Stimulated activated CD4-positive, alpha-beta T cell treated with anti-CD3 and anti-CD28 coated beads, Interleukin-2, amount 100 ng/mL, for 24 hours (primary cell): ENCODE measurements around the gene WDFY2.
"Not testable (repeated sequence)": the region's sequence is repeated elsewhere in the genome, so short reads cannot be mapped to it uniquely, and the experiment has no call there.

Source experiments
- DNase-seq, 2 donors: peaks; one replicate each; pipeline ENCODE4 v3.0.0-alpha.2; 2020

The WDFY2 gene

DNA sequence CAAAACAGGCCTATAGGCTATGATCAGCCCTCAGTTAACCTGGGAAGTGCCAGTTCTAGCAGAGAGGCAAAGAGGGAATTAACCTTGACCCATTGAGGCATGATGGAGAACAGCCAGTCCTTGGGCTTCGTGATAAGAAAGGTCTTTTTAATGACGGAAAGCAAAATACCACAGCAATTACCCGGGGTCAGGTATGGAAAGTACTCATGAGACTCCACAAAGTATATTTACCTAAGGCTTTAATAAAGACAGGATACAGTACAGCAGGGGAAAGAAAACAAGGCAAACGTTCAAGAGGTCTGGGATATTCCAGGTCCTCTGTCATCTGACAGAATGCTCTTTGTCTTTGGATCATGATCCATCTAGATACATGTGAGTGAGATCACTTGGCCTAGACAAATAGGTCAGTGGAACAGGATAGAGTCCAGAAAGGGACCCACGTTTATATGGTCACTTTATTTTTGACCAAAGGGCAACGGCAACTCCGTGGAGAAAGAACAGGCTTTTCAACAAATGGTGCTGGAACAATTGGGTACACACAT, 52.2 kb downstream of the WDFY2 start:
- DNase-seq = no peak

GRCh38 chr13:51637852-51638215, 53.6 kb downstream of the WDFY2 start:
- DNase-seq = no peak

DNA sequence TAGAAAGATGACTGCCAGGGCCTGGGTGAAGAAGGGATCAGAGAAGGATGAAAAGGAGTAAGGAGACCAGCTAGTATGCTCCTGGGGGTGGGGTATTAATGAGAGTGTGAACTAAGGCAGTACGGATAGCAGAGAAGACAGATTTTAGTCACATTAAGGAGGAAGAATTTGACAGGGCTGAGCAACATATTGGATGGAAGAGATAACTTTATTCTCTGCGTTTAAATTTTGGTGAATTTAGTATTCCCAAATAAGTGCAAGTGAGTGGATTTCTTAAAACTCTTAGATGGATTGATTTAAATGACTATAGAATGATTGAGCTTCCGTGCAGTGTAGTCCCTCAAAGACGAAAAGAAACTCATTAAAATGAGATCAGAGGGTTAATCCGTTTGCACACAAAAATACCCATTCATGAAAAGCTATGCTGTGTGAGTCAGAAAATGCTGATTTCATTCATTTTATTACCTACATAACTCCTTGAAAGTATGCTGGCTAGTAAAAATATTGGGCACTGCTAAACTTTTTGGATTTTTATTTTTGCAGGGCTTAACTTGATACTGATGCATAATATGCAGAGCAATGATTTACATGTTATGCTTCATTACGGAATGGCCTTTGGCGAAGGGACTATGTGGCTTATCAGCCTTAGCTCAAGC, 54.1 kb downstream of the WDFY2 start:
- DNase-seq = no peak

DNA sequence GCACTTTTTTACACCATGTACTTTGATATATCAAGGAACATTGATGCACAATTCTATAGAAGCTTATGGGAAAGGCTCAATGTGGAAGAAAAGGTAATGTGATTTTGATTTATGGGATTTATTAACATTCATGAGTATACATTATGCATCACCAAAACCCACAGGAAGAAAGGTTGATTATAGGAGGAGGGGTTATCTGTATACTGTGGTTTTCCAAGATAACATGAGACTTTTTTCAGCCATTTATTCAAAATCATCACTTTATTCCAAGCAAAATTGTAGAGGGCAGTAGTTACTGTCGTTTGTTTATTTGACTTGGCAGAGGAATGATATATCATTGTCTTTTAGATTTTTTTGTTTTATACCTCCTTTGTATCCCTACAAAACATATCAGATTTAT, 54.9 kb downstream of the WDFY2 start:
- DNase-seq = no peak

GRCh38 chr13:51640696-51641095, 56.4 kb downstream of the WDFY2 start:
- not testable (repeated sequence) for DNase-seq

GRCh38 chr13:51643105-51643881, 59.0 kb downstream of the WDFY2 start:
- DNase-seq = no peak

DNA sequence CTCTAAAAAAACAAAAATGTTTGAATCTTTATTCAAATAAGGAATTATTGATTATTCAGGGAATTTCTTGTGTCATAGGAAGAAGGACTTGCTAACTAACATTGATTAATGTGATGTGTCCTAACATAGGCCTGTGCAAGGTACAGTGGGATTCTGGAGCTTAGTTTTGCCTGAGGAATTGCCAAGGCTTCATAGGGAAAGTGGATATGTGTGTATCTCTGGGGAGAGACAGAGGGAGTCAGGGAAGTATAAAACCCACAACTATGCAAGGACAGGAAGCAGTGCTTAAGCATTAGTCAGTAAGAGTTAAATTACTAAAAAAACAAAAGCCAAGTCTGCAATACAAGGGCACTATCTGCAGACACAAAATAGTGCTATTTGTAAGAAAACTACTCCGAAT, 59.6 kb downstream of the WDFY2 start:
- DNase-seq = no peak

DNA sequence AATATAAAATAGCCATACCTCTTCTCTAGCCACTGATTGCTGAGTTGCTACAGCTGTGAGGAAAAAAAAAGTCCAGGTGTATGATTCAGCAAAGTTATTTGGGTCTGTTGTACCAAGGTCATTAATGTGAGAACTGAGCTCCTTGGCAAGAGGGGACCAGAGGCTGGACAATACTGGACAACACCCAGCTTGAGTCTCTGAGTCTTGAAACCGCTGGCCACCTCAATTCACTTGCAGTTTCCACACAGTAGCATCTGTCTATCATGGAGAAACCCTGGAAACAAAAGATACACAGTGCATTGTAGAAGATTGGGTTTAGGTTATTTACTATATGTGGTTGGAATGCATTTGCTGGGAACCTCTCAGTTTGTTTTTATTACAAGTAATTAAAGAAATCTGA, 60.4 kb downstream of the WDFY2 start:
- DNase-seq = no peak

GRCh38 chr13:51645154-51645650, 60.9 kb downstream of the WDFY2 start:
- no peak for DNase-seq

GRCh38 chr13:51645761-51646670, 61.8 kb downstream of the WDFY2 start:
- no peak for DNase-seq

DNA sequence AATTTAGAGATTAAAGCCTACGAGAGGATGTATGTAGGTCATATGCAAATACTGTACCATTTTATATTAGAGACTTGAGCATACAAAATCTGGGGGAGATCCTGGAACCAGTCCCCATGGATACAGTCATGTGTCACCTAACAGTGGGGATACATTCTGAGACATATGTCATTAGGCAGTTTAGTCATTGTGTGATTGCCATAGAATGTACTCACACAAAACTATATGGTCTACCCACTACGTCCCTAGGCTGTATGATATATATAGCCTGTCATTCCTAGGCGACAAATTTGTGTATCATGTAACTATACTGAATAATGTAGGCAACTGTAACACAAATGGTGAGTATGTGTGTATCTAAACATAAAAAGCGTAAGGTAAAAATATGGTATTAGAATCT, 62.8 kb downstream of the WDFY2 start:
- no peak for DNase-seq

- DNase-seq = not testable (repeated sequence)
These were observed 67.9 kb downstream of the WDFY2 start for GRCh38 chr13:51652193-51652592.

GRCh38 chr13:51659276-51660127, 75.2 kb downstream of the WDFY2 start:
- DNase-seq = no peak

GRCh38 chr13:51660813-51661212, 76.6 kb downstream of the WDFY2 start:
- no peak for DNase-seq

GRCh38 chr13:51663973-51664957, 80.0 kb downstream of the WDFY2 start:
- no peak for DNase-seq

DNA sequence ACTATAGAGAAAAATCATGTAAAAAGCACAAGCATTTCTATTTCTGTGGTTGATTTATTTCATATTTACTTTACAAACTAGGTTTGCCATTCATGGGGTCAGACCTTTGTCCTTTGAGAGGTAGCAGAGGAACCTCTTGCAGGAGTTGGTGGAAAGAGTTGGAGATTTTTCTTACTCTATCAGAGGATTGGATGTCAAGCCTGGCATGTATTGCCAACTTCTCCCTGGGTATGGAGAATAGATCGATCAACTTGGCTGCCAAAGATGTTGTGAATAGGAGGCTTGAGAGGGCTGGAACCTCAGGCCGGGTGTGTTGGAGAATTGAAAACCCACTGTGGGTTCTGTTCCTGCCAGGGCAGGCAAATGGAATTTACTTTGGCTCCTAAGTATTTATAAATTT, 81.2 kb downstream of the WDFY2 start:
- DNase-seq = no peak

- DNase-seq = no peak
These were observed 82.1 kb downstream of the WDFY2 start for GRCh38 chr13:51666374-51666773.

DNA sequence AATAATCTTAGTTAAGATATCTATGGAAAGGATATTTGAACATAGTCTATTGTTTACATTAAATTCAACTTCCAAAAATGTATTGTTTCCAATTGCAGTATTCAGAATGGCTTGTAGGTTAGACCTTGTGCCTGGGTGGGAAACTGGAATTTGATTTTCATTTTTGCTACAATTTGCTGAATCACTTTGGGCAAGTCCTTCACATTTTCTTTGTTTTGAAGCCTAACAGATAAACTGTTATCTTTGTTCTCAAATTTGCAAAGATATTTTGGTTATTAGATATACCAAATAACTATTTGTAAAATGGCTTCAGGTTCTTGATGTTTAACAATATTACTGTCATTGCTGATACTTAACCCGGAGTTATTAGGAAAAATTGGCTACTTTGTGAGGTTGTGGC, 82.6 kb downstream of the WDFY2 start:
- no peak for DNase-seq

- DNase-seq = no peak
These were observed 84.4 kb downstream of the WDFY2 start for GRCh38 chr13:51668580-51669195.

DNA sequence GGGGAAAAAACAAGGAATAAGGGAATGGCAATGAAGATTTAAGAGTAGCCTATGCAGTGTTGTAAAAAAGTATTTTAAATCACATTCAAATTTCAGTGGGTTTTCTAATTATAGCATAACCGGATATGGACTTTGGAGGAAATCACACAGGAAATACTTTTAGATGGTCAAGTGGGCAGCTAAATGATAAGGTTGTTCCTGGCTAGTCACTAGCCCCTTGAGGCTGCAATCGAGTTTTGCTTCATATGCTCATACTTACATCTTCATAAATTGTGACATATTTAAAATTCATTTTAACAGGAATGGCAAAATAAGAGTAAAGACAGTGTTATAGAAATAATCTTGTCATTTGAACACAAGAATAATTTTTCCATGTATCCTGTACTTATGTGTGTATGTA, 88.9 kb downstream of the WDFY2 start:
- DNase-seq = no peak
